ENCODE results near the gene TDRD6.
"Not testable (repeated sequence)": the region's sequence is repeated elsewhere in the genome, so short reads cannot be mapped to it uniquely, and the experiment has no call there.

Gene TDRD6

DNA sequence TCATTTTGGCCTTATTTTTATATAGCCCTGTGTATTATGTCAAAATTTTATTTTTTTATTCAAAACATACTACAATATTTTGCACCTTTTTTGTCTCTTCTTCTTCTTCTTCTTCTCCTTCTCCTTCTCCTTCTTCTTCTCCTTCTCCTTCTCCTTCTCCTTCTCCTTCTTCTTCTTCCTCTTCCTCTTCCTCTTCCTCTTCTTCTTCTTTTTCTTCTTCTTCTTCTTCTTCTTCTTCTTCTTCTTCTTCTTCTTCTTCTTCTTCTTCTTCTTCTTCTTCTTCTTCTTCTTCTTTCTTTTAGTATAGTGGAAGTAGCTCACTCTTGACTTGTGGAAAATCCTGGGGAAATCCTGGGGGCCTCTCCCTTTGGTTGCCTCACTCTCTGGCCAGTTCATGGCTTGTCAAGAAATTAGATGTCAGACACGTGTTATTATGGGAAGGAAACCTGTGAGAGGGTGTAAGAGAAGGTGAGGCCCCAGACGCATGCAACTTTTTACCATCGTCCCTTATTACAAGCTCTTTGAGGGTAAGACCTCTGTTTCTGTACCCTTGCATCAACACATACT, 56.6 kb downstream of the TDRD6 start:
- not testable (repeated sequence) for DNase-seq

DNA sequence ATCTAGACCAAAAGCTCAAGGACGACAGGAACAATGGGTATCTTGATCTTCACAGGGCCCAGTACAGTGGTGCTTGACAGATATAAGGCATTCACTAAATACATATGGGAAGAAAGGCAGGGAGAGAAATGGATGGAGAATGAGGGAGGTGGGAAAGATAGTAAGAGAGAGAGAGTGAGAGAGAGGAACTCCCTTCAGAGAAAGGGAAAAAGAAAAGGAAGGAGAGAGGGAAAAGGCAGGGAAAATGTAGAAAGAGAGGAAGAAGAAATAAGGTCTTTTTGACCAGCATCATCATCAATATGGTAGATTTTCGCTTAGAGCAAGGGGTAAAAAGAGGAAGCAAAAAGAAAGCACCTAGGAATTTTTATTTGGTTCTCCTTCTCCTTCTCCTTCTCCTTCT, 58.3 kb downstream of the TDRD6 start:
- DNase-seq: no peak

DNA sequence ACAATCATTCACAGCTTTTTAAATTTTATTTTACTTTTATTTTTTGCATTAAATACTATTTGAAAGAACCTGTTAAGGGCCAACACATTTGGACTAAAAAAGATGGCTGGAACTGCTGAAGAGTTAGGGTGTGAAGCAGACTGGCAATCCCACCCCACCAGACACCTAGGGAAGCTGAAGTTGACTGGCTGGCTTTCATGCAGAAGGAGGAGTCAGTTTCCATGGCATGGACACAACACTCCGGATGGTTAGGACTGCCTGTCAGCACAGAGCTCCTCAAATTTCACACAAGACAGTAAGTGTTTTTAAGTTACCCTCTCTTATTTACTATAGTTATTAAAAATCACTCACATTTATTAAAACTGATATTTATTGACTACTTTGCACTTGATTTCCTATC, 59.0 kb downstream of the TDRD6 start, which contains the start of gene ANKRD66:
TSS of gene ANKRD66 (plus strand) at position 238 of the 400 bp plus-strand sequence. CDS start 5,016 bp downstream, outside the sequence.
- no peak for DNase-seq

GRCh38 chr6:46748940-46749503, 61.3 kb downstream of the TDRD6 start:
- no peak for DNase-seq

GRCh38 chr6:46749731-46750130, 62.0 kb downstream of the TDRD6 start:
- no peak for DNase-seq

DNA sequence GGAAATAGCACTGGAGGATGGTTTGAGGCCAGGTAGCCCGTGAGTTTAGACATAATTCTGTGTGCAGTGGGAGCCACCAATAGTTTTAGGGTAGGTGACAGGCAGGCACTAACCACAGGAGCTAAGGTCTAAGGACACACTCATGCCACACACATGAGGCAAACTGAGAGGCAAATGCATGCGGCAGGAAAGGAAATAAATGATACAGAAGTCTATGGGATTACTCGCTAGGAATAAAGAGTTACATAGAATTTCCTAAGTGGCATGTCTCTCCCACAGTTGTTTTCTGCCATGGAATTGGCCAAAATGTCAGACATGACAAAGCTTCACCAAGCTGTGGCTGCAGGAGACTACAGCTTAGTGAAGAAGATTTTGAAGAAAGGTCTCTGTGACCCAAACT, 64.0 kb downstream of the TDRD6 start:
- no peak for DNase-seq
